Activated CD8-positive, alpha-beta memory T cell treated with anti-CD3 and anti-CD28 coated beads, Interleukin-2, amount 10 ng/mL, durations not matched to agents 7 days and 5 days (primary cell): ENCODE data around the gene BSN. TPM values are rescaled to one million over a fixed set of nuclear protein-coding genes. Genes with fewer than 3 reads are reported as not detected.
"Not testable (repeated sequence)": the region's sequence is repeated elsewhere in the genome, so short reads cannot be mapped to it uniquely, and the experiment has no call there.

Experiments
- ATAC-seq: fragments of 150-1000 bp; cut with Tn5 transposase; one replicate; pipeline ENCODE4 v1.10.0; 2021; ENCODE audit warnings: moderate library complexity
- CTCF ChIA-PET: fragments of 350-600 bp; sonication (Branson Sonifier 250); formaldehyde crosslinking; loops from one replicate; lab custom pipeline; 2021; ENCODE audit warnings: antibody characterized with exemption; lab: Charles Lee
- DNase-seq: peaks from one replicate; pipeline ENCODE4 v3.0.0-alpha.2; 2020
- H3K27ac Mint-ChIP-seq: one replicate; pipeline ENCODE4 v1.8.0; 2021; ENCODE audit warnings: mild to moderate bottlenecking, mixed read lengths
- H3K27me3 Mint-ChIP-seq: one replicate; pipeline ENCODE4 v1.8.0; 2021; ENCODE audit warnings: mixed read lengths
- H3K36me3 Mint-ChIP-seq: one replicate; pipeline ENCODE4 v1.8.0; 2021; ENCODE audit warnings: mild to moderate bottlenecking, mixed read lengths
- H3K4me1 Mint-ChIP-seq: one replicate; pipeline ENCODE4 v1.8.0; 2021; ENCODE audit warnings: mixed read lengths
- H3K4me3 Mint-ChIP-seq: one replicate; pipeline ENCODE4 v1.8.0; 2021; ENCODE audit warnings: mild to moderate bottlenecking, moderate library complexity, mixed read lengths
- H3K9me3 Mint-ChIP-seq: one replicate; pipeline ENCODE4 v1.8.0; 2022; ENCODE audit warnings: low read depth, mixed read lengths
- total RNA-seq, 2 experiments: library from RNA; stranded (reverse); gene quantifications; one replicate each; pipeline ENCODE4 v1.2.3, GENCODE V29; 2021

The BSN gene
- total RNA-seq, 2 experiments from 2014 or later = 0.12 TPM

DNA sequence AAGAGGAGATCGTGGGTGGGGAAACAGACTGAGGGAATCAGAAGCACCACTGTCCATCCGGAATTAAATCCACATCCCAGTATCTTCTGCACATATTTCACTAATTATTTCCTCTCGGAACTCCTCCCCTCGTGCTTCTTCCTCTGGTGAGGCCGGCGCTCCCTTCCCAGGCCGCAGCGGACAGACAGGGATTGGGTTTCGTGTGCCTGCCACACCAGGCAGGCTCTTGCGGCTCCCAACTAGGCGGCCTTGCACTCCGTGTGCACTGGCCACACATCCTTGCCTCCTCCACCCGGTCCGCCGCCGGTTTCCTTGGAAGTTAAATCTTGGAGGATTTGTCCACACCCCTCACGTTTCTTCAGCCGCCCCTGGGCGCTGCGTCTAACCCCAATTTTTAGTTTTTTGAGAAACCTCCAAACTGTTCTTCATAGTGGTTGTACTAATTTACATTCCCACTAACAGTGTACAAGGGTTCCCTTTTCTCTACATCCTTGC is 31.0 kb downstream of the BSN start:
- H3K4me1 Mint-ChIP-seq, H3K36me3 Mint-ChIP-seq, H3K4me3 Mint-ChIP-seq, CTCF ChIA-PET, H3K9me3 Mint-ChIP-seq, ATAC-seq, DNase-seq, H3K27ac Mint-ChIP-seq: not testable (repeated sequence)
- peaks cover 19% of the 10 kb centered on the region for H3K27me3 Mint-ChIP-seq

DNA sequence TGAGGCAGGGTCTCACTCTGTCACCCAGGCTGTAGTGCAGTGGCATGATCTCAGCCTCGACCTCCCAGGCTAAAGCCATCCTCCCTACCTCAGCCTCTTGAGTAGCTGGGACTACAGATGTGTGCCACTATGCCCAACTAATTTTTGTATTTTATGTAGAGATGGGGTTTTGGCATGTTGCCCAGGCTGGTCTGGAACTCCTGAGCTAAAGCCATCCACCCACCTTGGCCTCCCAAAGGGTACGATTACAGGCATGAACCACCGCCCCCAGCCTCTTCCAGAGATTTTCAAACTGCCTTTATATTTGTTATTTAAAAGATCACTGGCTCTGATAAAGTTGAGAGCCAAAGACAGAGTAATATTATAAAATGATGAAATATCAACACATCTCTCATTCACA is 37.3 kb downstream of the BSN start:
- H3K9me3 Mint-ChIP-seq = no peaks in the 10 kb centered on the region
- no peak overlapping the region for H3K4me3 Mint-ChIP-seq
- CTCF ChIA-PET = no interaction called here
- H3K27me3 Mint-ChIP-seq = peaks cover 17% of the 10 kb centered on the region
- no peak for DNase-seq
- ATAC-seq = no peak
- H3K4me1 Mint-ChIP-seq = peaks cover 7% of the 10 kb centered on the region
- H3K36me3 Mint-ChIP-seq = no peaks in the 10 kb centered on the region
- no peak overlapping the region for H3K27ac Mint-ChIP-seq

DNA sequence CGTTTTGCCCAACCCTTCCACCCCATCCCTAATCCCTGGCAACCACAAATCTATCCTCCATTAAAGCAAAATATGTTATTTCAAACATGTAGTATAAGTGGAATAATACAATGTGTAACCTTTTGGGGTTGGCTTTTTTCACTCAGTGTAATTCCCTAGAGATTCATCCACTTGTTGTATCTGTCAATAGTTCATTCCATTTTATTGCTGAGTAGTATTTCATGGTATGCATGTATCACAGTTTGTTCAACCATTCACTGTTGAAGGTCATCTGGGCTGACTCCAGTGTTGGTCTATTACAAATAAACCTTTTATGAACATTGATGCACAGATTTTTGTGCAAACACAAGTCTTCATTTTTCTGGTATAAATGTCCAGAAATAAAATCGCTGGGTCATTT is 38.8 kb downstream of the BSN start:
- CTCF ChIA-PET = no interaction called here
- peaks cover 5% of the 10 kb centered on the region for H3K4me1 Mint-ChIP-seq
- no peak for ATAC-seq

DNA sequence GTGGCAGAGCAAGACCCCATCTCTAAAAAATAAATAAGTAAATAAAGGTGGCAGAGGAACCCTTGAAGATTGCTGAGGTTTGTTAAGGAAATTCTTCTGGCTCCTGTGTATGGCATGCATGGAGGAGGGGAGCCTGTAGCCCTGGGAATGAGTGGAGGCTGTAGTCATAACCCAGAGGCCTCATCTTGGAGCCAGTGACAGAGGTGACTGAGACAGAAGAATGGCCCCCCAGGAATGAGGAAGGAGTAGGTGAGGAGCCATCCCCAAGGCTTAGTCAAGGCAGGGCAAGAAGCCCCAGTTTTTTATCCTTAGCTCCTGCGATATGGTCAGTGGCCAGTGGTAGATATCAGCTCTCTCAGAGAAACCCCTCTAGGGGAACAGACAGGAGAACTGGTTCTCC is 46.5 kb downstream of the BSN start:
- CTCF ChIA-PET = interaction anchor here (1.7 kb wide), 1 partner anchor 430 kb away, joined by 4 read pairs; the partner anchor contains the start of gene KLHDC8B
- Mint-ChIP-seq H3K27ac (peak overlapping the region; percentile 3), H3K36me3 (no peaks in the 10 kb centered on the region), H3K9me3 (no peaks in the 10 kb centered on the region), H3K27me3 (no peaks in the 10 kb centered on the region), H3K4me3 (no peak overlapping the region), H3K4me1 (peaks cover 23% of the 10 kb centered on the region)
- ATAC-seq (no peak), DNase-seq (peak; percentile 9)

More for the DNA sequence above, 38.8 kb downstream of the BSN start:
- H3K36me3 Mint-ChIP-seq = no peaks in the 10 kb centered on the region
- no peak for DNase-seq
- no peak overlapping the region for H3K27ac Mint-ChIP-seq
- H3K4me3 Mint-ChIP-seq = no peak overlapping the region
- H3K27me3 Mint-ChIP-seq = peaks cover 8% of the 10 kb centered on the region
- H3K9me3 Mint-ChIP-seq = no peaks in the 10 kb centered on the region

DNA sequence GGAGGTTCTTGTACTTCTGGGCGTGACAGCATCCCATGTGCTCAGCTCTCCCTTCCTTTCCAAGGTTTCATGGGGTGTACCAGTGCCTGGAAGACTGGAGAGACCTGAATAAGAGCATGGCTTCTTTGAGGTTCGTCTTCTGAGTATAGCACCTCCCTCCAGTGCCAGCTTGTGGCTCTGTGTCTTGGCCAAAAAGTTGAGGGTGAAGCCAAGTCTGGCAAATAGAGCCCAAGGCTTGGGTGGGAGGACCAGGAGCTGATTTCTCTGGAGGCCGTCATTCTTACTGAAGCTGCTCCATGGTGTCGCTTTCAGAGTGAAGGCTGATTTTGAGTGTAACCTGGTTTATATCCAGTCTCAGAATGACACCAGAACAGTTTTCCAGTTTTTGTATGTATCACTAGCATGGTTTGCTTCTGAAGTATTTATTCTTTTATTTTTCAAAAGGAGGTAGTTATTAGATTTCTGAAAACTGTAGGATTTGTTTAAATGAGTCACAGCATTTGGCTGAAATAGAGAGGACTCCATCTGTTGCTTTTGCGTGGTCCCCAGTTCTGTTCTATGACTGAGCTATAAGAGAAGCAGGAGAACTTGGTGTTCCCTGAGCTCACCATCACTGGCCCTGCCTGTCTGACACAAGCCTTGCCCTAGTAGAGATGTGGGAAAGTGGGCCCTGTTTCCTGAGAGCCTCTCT is 47.2 kb downstream of the BSN start:
- no peak for ATAC-seq
- no peak overlapping the region for H3K27ac Mint-ChIP-seq
- H3K4me1 Mint-ChIP-seq = peaks cover 23% of the 10 kb centered on the region
- no peaks in the 10 kb centered on the region for H3K36me3 Mint-ChIP-seq
- CTCF ChIA-PET = interaction anchor here (0.8 to 2.8 kb wide), 3 partner anchors 62 to 431 kb away, joined by 3 to 19 read pairs (median 4); partner anchors contain the start of gene KLHDC8B
- no peaks in the 10 kb centered on the region for H3K27me3 Mint-ChIP-seq
- no peaks in the 10 kb centered on the region for H3K9me3 Mint-ChIP-seq
- H3K4me3 Mint-ChIP-seq = no peak overlapping the region
- peak; percentile 31 for DNase-seq

DNA sequence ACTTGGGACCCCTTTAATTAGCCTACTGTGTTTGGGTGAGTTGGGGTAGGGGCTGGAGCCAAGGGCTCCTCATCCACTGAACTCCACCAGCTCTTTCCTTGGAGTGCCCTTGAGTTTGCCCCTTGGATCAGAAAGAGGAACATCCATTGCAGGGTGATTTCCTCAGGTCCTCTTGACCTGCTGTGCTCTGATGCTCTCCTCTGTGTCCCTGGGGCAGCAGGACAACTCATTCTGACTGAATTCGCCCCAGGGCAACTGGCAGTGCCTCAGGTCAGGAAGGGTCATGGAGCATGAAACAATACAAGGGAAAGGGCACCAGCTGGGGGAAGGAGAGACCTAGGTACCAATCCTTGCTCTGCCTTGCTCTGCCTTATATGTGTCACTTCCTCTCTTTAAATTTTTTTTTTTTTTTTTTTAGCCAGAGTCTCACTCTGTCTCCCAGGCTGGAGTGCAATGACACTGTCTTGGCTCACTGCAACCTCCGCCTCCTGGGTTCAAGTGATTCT is 47.8 kb downstream of the BSN start:
- no peak for ATAC-seq
- H3K27ac Mint-ChIP-seq = peak overlapping the region; percentile 40
- no peaks in the 10 kb centered on the region for H3K36me3 Mint-ChIP-seq
- peak; percentile 35 for DNase-seq
- CTCF ChIA-PET = interaction anchor here (0.8 to 2.8 kb wide), 4 partner anchors 62 to 431 kb away, joined by 3 to 19 read pairs (median 4); partner anchors contain the start of gene KLHDC8B
- peaks cover 23% of the 10 kb centered on the region for H3K4me1 Mint-ChIP-seq
- no peaks in the 10 kb centered on the region for H3K27me3 Mint-ChIP-seq
- no peaks in the 10 kb centered on the region for H3K9me3 Mint-ChIP-seq
- H3K4me3 Mint-ChIP-seq = no peak overlapping the region

DNA sequence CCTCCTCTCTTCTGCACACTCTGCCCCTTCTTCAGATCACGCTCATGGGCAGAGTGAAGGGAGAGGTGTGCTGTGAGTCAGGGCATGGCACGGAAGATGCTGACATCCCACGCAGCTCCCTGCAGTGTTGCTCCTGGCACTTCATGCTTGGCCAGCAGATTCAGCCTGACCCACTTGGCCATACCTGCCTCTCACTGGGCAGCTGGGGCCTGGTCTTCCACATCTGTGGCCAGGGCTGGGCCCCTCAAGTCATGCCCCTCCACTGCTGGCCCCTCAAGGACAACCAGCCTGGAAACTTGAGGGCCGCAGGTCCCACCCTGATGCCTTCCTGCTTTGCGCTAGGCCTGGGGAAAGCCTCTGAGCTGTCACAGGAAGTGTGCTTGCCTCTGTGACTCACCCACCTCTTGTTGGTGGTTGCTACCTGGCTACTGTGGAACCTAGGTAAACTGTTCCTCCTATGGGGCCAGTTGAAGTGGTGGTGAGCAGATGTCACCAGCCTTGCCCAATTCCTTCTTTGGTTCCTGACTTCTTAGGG is 48.7 kb downstream of the BSN start:
- peak; percentile 81 for DNase-seq
- H3K36me3 Mint-ChIP-seq = no peaks in the 10 kb centered on the region
- no peaks in the 10 kb centered on the region for H3K9me3 Mint-ChIP-seq
- CTCF ChIA-PET = interaction anchor here (1.0 to 2.8 kb wide), 3 partner anchors 63 to 154 kb away, joined by 3 to 19 read pairs (median 4); no protein-coding TSS in a partner anchor
- no peak overlapping the region for H3K4me3 Mint-ChIP-seq
- ATAC-seq = peak; percentile 96
- H3K27me3 Mint-ChIP-seq = no peaks in the 10 kb centered on the region
- peak overlapping the region; percentile 79 for H3K27ac Mint-ChIP-seq
- peaks cover 23% of the 10 kb centered on the region for H3K4me1 Mint-ChIP-seq

DNA sequence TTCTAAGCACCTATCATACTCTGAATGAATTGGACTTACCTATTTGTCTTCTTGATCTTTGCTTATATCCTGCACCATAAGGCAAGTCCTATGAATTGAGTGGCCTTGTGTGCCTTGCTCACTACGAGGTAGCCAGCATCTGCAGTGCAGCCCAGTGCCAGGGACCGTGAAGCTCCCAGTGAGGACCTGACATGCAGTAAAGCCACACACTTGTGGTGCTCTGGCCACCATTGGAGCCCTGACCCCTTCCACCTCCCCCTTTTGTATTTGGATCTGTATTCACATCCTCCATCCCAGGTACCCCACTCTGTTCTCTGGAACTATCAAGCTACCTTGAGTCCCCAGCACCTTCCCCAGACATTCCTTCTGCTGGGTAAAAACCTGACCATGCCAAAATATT is 52.1 kb downstream of the BSN start:
- CTCF ChIA-PET = interaction anchor here (2.1 kb wide), 1 partner anchor 67 kb away, joined by 9 read pairs; no protein-coding TSS in a partner anchor
- ATAC-seq (no peak), DNase-seq (peak; percentile 38)
- Mint-ChIP-seq H3K9me3 (no peaks in the 10 kb centered on the region), H3K27ac (no peak overlapping the region), H3K4me1 (peaks cover 23% of the 10 kb centered on the region), H3K4me3 (no peak overlapping the region), H3K27me3 (no peaks in the 10 kb centered on the region), H3K36me3 (no peaks in the 10 kb centered on the region)

DNA sequence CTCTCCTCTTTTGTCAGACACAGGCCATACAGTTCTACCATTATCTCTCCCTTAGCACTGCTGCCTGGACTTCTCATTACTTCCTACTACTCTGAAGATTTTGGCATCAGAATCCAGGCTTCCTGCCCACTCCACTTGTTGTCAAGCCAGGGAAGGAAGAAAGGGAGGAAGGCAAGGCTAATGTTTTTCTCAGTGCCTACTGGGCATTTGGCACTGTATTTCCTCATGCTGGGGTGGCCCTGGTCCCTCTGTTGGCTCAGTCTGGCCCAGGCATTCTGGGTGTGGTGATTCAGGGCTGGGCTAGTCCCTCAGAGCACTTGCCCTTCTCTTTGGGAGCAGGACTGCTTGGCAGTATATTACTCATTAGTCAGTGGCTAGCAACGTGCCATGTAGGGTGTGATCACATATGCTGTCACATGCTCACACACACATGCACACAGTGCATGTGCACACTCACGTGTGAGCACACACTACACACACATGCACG is 52.9 kb downstream of the BSN start:
- Mint-ChIP-seq H3K9me3 (no peaks in the 10 kb centered on the region), H3K27me3 (no peaks in the 10 kb centered on the region), H3K4me1 (peaks cover 21% of the 10 kb centered on the region), H3K36me3 (no peaks in the 10 kb centered on the region), H3K27ac (no peak overlapping the region), H3K4me3 (no peak overlapping the region)
- ATAC-seq (no peak), DNase-seq (peak; percentile 38)
- CTCF ChIA-PET = interaction anchor here (2.1 kb wide), 1 partner anchor 68 kb away, joined by 9 read pairs; no protein-coding TSS in a partner anchor

DNA sequence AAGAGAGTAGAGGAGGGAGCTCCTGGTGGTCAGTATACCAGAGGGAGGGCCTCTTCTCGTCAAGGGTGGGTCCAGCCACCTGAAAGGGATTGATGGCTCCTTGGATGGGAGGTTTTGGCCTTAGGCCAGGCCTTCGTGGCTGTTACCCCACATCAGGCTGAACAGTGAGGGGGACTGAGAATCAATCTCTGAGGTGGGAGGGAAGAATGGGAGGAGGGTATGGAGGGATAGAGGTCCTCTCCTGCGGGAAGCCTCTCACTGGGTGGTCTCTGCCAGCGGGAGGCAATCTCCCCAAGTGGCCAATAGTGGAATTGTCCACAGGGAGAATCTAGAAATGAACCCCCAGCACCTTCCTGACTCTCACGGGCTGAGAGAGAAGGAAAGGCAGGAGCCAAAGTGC is 53.5 kb downstream of the BSN start:
- Mint-ChIP-seq H3K27ac (no peak overlapping the region), H3K36me3 (no peaks in the 10 kb centered on the region), H3K27me3 (no peaks in the 10 kb centered on the region), H3K4me1 (peaks cover 18% of the 10 kb centered on the region), H3K9me3 (no peaks in the 10 kb centered on the region), H3K4me3 (no peak overlapping the region)
- ATAC-seq = no peak
- DNase-seq = peak; percentile 31
- CTCF ChIA-PET = interaction anchor here (2.1 kb wide), 1 partner anchor 68 kb away, joined by 9 read pairs; no protein-coding TSS in a partner anchor

DNA sequence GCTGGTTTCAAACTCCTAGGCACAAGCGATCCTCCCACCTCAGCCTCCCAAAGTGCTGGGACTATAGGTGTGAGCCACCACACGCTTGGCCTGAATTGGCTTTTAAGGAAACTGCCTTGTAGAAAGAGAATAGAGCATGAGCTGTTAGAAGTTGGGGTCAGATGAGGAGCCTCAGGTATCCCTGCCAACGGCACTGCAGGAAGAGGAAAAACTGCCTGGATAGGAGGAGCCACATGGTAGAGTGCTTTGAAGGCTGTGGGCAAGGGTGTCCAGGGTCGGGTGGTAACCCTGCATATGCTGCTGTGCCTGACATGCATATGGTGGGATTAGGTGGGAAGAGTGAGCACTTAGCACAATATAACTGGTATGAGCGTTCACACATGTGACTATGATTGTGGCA is 55.0 kb downstream of the BSN start:
- CTCF ChIA-PET = interaction anchor here (1.4 kb wide), 1 partner anchor 62 kb away, joined by 3 read pairs; no protein-coding TSS in a partner anchor
- ATAC-seq (no peak), DNase-seq (peak; percentile 19)
- peaks cover 3% of the 10 kb centered on the region for H3K4me1 Mint-ChIP-seq
- H3K9me3 Mint-ChIP-seq = no peaks in the 10 kb centered on the region
- no peaks in the 10 kb centered on the region for H3K27me3 Mint-ChIP-seq
- no peaks in the 10 kb centered on the region for H3K36me3 Mint-ChIP-seq
- H3K4me3 Mint-ChIP-seq = no peak overlapping the region
- H3K27ac Mint-ChIP-seq = no peak overlapping the region

DNA sequence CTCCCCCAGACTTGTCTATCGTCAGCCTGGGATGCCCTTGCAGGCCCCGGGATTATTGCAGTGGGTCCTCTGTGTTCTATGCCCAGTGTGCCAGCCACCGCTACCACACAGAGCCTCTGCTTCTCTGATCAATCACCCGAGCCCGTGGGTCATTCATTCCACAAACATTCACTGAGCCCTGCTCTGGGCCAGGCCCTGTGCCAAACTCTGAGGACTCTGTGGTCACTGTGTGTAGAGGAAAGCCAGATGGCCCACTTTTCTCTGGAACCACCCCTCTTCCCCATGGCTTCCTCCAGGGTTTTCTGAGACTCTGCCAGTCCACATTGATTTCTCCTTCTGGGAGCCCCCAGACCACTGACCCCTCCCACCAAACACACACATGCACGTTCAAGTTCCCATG is 55.5 kb downstream of the BSN start:
- Mint-ChIP-seq H3K27ac (no peak overlapping the region), H3K36me3 (no peaks in the 10 kb centered on the region), H3K9me3 (no peaks in the 10 kb centered on the region), H3K4me1 (no peaks in the 10 kb centered on the region), H3K4me3 (no peak overlapping the region), H3K27me3 (no peaks in the 10 kb centered on the region)
- DNase-seq = no peak
- CTCF ChIA-PET = interaction anchor here (1.4 to 3.6 kb wide), 2 partner anchors 62 to 70 kb away, joined by 3 to 12 read pairs; no protein-coding TSS in a partner anchor
- no peak for ATAC-seq

DNA sequence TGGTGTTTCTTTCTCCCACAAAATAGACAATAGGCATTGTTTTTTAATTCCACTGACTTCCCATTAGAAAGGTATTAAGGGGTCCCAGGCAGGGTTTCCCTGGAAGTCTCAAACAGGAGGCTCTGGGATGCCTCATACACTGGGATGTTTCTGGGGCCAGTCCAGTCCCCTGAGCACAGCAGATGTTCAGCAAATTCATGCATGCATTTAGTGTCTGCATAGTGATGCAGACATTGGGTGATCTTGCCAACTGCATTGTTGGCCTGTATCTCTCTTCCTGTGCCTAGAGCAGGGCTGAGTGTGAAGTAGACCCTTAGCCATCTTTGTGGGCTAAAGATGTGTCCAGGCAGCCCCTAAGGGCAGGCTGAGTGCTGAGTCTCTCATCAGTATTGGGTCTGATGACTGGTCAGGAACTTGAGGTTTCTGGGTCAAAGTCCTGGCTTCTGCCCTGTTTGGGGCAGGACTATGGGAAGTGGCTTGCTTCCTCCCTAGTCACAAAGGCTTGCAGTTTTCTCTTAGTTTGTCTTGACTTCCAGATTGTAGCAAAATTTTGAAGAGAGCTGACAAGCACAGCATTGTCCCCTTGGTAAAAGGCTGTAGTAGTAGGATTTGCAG is 56.5 kb downstream of the BSN start:
- H3K36me3 Mint-ChIP-seq = no peaks in the 10 kb centered on the region
- ATAC-seq (no peak), DNase-seq (peak; percentile 28)
- no peaks in the 10 kb centered on the region for H3K9me3 Mint-ChIP-seq
- H3K27me3 Mint-ChIP-seq = no peaks in the 10 kb centered on the region
- no peak overlapping the region for H3K27ac Mint-ChIP-seq
- no peak overlapping the region for H3K4me3 Mint-ChIP-seq
- no peaks in the 10 kb centered on the region for H3K4me1 Mint-ChIP-seq
- CTCF ChIA-PET = interaction anchor here (3.6 kb wide), 1 partner anchor 71 kb away, joined by 12 read pairs; no protein-coding TSS in a partner anchor
